ENCODE results near the gene BID.

DNA sequence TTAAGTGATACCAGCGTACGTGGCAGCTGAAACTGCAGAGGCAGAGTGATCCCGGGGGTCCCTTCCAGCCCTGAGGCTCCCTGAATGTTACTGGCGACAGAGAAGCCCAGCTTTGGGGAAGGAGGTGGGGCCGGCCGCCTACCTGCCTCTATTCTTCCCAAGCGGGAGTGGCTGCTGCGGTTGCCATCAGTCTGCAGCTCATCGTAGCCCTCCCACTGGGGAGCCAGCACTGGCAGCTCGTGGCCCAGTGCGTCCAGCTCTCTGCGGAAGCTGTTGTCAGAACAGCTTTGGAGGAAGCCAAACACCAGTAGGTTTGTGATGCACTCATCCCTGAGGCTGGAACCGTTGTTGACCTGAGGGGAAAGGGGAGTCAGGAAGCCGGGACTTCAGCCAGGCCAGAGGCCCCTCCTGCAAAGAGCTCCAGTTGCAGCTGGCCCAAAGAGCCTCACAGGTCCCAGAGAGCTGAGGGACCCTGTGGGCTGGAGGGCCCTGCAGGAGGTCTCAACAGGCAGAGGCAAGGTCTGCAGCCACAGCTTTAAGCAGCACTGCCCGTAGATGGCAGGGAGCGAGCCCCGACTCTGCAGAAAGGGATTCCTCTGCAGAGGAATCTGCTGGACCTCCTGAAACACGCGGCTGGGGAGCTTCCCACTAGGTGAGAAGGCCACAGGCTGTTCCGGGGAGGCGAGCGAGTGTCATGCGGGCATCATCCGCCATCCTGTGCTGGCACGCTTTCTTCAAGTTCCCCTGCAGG is 30.4 kb downstream of the BID start:
- TF ChIP-seq CTCF (IDR thresholded peaks at IDR 0.05; ENCODE audit: borderline replicate concordance, extremely low read depth, low read length, poor library complexity, severe bottlenecking) (no peak), EZH2 (IDR thresholded peaks at IDR 0.05; ENCODE audit: borderline replicate concordance, low read depth, low read length, severe bottlenecking) (no peak)
